DND-41 (cell line): ENCODE data around the gene ZAP70.

Experiments
- EZH2 ChIP-seq: IDR thresholded peaks from 3 replicates; pipeline ENCODE4 v1.6.1; 2012; ENCODE audit warnings: borderline replicate concordance, low read depth, mild to moderate bottlenecking, moderate library complexity, low read length, inconsistent platforms; ENCODE audit not compliant: severe bottlenecking
- TF ChIP-seq, protein P1 (sequence below): IDR thresholded peaks from 2 replicates; pipeline ENCODE4 v1.5.1; 2012; ENCODE audit warnings: borderline replicate concordance, low read length, moderate library complexity, mild to moderate bottlenecking; ENCODE audit not compliant: poor library complexity, severe bottlenecking; ENCODE audit errors: extremely low read depth

DNA sequence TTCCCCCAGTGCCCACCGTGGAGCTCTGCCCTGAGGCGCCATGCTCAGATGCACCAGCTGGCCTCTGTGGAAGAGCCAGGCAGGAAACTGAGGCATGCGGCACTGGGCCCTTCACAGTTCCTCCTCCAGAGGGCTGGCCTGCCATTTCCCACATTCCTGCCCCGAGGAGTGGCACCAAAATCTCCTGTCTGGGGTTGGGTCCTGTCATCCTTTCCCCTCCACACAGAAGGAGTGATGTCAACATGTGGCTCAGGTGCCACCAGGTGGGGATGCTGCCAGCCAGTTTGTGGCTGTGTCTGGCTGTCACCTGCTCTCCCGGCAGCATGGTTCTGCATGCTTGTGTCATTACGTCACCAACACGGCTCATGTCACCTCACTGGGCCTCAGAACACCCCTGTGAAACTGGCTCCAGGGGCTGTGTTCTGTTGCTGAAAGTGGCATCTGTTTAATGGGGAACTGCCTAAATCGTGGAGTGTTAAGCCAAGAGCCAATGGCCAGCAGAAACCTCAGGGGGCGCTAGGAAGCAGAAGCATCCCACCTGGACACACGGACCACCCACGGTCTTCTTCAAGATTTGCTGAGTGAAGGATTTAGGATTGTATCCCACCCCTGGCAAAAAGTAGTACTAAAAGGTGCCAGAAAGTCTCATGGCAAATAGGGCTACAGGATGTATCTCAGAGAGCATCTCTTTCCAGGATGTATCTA, 51.3 kb downstream of the ZAP70 start:
- TF ChIP-seq, protein P1, sequence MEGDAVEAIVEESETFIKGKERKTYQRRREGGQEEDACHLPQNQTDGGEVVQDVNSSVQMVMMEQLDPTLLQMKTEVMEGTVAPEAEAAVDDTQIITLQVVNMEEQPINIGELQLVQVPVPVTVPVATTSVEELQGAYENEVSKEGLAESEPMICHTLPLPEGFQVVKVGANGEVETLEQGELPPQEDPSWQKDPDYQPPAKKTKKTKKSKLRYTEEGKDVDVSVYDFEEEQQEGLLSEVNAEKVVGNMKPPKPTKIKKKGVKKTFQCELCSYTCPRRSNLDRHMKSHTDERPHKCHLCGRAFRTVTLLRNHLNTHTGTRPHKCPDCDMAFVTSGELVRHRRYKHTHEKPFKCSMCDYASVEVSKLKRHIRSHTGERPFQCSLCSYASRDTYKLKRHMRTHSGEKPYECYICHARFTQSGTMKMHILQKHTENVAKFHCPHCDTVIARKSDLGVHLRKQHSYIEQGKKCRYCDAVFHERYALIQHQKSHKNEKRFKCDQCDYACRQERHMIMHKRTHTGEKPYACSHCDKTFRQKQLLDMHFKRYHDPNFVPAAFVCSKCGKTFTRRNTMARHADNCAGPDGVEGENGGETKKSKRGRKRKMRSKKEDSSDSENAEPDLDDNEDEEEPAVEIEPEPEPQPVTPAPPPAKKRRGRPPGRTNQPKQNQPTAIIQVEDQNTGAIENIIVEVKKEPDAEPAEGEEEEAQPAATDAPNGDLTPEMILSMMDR = no peak
- no peak for TF ChIP-seq EZH2
